RPMI8226 (cell line): Measurements from ENCODE around the gene ALOX15B.
"Not testable (repeated sequence)": the region's sequence is repeated elsewhere in the genome, so short reads cannot be mapped to it uniquely, and the experiment has no call there.

Experiments used
- DNase-seq: peaks from one replicate; pipeline ENCODE4 v3.0.0-alpha.2; 2015

Gene ALOX15B

GRCh38 chr17:8013731-8014557 is 24.9 kb upstream of the ALOX15B start:
- DNase-seq, result no peak

- no peak for DNase-seq
Observed at GRCh38 chr17:8014558-8014850, 24.4 kb upstream of the ALOX15B start.

- DNase-seq, result no peak
Observed at GRCh38 chr17:8015236-8015956, 23.5 kb upstream of the ALOX15B start.

DNA sequence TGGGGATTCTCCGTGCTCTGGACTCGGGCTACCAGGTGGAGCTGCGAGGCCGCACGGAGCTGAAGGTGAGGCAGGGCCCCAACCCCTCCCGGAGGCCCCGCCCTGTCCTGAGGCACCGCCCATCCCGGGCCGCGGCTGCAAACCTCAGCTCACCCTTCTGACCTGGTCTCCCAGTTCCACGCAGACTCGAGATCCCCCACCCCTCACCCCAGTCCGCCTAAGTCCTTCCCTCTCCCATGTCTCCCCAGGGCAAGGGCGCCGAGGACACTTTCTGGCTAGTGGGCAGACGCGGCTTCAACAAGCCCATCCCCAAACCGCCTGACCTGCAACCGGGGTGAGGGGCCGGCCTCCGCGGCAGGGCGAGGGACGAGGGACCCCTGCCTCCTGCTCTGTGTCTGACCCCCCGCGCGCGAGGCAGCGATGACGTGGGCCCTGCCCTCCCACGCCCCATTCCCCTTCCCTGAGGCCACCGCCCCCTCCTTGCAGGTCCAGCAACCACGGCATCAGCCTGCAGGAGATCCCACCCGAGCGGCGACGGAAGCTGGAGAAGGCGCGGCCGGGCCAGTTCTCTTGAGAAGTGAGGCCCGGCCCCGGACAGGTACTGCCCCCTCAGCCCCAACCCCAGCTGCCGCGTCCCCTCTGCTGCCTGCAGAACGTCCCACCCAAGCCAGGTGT is 22.8 kb upstream of the ALOX15B start:
- no peak for DNase-seq

GRCh38 chr17:8016632-8017424 is 22.0 kb upstream of the ALOX15B start:
- peak; percentile 36 for DNase-seq

DNA sequence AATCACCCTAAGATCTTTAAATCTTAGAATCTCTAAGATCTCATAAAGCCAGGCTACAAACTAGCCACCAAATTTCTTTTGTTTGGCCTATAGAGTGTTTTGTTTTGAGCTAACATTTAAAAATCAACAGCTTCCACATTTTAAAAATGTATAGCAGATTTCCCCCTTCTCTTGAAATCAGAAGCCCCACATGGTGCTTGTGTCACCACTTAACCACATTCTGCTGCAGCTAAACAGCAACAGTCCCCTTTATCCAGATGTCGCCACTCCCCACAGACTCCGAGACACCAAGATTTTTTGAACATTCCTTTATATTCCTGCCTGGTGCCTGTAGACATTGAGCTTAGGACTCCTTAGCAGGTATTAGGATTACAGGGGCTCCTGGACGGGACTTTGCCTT is 20.4 kb upstream of the ALOX15B start:
- no peak for DNase-seq

DNA sequence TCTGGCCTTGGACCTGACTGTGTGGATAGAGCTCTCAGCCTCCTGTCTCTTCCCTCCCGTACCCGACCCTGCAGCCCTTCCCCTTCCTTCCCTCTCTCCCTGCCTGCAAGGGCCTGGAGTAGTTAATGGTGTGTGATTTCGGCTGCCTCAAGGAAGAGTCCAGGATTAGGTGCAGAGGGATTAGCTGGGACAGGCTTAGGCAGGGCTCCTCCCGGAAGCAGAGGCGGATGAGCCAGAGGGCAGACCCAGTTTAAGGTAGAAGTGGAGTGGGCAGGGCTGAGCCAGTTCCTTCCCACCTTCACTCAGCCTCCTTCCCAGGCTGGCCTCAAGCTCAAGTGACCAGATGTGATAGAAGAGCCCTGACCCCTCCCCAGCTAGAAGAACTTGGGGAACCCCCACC is 19.7 kb upstream of the ALOX15B start:
- DNase-seq, result no peak

DNA sequence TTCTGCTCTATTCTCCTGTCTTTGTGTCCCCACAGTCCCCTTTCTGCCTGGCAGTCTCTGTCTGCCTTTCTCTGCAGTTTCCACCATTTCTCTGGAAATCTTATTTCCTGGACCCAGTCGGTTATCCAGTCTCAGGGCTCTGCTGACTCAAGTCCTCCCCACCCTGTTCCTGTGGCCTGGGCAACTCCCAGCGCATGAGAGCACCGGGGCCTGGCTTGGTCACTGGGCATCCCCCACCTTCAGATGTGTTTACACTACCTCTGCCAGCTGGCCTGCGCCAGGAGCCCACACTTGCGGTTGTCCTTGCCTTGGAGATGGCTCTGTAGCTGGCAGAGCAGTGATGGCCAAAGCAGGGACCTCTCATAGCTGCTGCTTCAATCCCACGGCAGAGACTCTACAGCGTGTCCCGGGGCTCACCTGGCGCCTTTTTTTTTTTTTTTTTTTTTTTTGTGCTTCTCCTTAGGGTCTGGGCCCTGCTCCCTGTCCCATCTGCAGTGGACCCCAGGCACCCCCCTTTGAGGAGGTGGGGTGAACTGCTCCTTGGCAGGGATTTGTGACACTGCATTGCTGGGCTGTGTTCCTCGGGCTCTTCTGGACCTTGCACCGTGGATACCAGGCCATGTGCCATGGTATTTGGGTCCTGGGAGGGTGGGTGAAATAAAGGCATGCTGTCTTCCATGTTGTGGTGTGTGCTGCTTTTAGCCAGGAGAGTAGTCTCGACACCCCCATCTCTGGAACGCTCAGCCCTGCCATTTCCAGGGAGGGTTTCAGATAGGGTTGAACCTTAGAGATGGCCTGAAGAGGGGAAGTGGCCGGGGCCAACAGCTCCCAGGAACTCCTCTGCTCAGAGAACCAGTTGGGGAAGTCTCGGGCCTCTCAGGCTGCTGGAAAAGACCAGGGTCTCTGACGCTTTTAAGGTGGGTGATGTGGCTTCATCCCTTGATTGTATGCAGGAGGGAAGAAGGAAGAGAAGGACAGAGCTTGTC is 18.9 kb upstream of the ALOX15B start:
- no peak for DNase-seq

- DNase-seq, result no peak
Observed at GRCh38 chr17:8020776-8021564, 17.9 kb upstream of the ALOX15B start.

GRCh38 chr17:8021565-8022359 is 17.1 kb upstream of the ALOX15B start:
- no peak for DNase-seq

DNA sequence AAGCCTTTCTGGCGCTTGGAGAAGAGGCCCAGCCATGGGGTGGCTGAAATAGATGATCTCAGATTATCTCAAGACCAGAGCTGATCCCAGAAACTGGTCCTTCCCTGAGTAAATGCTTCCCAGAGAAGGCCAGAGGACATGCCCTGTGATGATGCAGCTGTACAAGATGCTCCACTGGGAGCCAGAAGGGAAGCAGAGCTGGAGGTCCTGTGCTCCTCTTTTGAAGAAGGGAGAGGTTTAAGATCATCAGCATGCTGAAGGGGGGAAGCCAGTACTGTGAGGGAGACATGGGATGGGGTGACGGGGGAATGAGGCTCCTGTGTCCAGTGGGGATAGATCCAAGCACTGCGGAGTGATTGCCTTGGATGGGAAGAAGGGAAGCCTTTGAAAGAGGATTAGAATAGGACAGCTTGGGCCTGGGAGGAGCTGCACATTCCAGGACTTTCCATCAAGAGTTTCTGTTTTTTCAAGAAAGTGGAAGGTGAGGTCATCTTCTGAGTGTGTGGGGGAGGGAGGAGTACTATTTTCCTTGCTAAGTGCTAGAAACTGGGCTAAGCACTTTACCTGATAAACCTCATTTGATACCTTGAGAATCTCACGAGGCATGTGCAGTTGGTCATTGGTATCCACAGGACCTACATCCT is 16.4 kb upstream of the ALOX15B start:
- DNase-seq, result no peak

GRCh38 chr17:8024161-8024560 is 14.7 kb upstream of the ALOX15B start:
- DNase-seq, result not testable (repeated sequence)

DNA sequence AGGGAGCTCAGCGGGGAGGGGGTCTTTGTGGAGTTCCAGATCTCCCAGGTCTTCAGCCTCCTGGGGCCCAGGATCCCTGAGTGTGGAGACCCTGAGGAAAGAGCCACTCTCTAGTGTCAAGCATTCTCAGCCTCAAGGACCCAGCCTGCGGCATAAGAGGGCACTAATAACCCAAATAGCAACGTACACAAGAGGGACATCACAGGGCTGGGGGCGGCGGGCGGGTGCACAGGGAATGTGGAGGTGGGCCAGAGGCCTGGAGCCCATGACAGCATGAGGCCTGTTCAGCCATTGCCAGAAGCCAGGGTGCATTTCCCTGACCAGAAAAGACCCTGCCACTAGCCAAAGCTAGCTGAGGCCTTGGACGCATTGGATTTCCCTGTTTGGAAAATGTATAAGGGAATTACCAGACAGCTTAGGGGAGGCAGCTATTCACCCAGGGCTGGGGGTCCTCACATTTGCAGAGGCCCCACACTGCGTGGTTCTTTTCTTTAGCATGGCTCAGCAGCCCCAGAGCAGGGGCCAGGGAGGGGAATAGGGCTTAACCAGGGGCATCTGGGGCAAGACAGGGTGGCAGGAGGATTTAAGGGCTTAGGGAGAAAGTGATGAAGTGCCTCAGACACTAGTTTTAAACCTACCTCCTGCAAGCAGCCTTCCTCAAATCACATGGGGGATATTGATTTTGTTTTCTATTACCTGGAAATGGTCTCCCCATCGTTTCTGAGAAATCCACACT is 13.5 kb upstream of the ALOX15B start:
- no peak for DNase-seq

DNA sequence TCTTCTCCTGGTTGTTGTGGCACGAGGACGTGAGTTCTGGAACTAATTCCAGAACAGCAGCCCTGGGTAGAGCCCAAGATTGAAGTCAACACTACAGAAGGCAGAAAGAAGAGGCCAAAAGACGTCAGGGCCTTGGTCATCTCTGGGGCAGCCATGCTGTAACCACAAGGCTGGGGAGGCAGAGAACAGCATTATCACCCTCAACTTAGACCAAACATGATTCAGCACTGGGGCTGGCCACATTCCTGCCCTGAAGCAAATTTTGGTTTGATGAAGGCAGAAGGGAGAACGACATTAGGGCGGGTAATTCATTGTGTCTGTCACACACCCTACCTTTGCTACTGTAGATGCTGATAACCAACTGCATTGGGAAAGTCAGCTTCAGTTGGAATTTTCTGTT is 9.7 kb upstream of the ALOX15B start:
- DNase-seq, result no peak

GRCh38 chr17:8031261-8031661 is 7.6 kb upstream of the ALOX15B start:
- no peak for DNase-seq

DNA sequence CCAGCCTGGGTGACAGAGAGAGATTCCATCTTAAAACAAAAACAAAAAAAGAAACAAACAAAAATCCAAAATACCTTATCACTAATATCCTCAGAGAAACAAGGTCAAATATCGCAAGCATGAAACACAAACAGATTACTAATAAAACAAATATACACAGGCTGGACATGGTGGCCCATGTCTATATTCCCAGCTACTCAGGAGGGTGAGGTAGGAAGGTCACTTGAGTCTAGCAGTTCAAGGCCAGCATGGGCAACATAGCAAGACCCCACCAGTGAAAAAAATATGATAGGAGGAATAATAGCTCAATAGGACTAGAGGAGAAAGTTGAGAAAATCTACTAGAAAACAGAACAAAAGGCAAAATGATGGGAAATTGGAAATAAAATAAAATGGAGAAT is 6.9 kb upstream of the ALOX15B start:
- no peak for DNase-seq

- no peak for DNase-seq
Observed at GRCh38 chr17:8032442-8032841, 6.4 kb upstream of the ALOX15B start.

- DNase-seq, result no peak
Observed at GRCh38 chr17:8039611-8040168, 831 bp downstream of the ALOX15B start.
